ENCODE results near the gene NELL1.

The NELL1 gene

DNA sequence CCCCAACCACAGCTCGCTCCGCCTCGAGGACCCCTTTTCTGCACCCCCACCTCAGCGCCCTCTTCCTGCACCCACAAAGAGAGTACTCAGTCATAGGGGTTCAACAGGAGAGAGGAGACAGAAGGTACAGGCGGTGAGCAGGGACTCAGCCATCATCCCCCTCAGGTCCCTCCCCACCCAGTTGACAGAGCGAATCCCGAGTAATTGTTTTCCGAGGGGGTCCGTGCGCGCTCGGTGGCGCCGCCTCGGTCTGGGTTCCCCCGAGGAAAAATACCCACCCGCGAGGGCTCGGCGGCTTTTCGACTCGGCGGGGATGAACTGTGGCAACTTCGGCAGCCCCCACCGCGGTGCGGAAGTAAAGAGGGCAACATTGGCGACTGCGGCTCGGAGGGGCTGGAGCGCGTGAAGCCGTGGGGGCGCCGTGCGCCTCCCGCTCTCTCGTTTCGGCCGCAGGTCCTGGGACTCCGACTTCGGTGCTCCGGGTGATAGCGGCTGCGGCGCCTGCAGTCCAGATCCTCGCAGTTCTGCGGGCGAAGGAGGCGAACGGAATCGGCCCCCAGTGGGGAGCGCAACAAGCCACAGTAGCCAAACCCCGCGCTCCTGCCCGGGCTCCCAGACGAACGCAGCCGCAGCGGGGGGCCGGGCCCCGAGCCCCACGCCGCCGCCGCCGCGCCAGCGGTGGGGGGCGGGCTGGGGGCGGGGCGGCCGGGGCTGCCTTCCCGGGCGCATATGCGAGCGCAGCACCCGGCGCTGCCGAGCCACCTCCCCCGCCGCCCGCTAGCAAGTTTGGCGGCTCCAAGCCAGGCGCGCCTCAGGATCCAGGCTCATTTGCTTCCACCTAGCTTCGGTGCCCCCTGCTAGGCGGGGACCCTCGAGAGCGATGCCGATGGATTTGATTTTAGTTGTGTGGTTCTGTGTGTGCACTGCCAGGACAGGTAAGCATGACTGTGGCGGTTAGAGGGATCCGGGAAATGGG is at the start of gene NELL1:
NELL1 (plus strand) TSS at position 743 of the 976 bp plus-strand sequence.
- no peak for DNase-seq (ENCODE audit: low read depth)
- H3K4me3 ChIP-seq (ENCODE audit: low read length), result no peak within 1 kb of the TSS
- no peak for TF ChIP-seq CTCF (conservative IDR thresholded peaks at IDR 0.05; ENCODE audit: low read depth, low read length)

DNA sequence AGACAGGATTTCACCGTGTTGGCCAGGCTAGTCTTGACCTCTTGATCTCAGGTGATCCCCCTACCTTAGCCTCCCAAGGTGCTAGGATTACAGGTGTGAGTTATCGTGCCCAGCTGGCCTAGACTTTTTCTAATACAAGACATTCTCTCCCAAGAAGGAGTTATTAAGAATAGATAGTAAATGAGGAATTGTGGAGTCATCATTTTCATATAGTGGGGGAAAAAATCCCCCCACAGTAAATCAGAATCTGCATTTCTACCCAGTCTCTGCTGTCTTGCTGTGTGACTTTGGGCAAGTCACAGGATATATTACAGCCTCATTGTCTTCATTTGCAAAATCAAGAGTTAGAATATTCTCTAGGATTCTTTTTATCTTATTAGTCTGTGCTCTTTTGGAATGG is 48.4 kb upstream of the NELL1 start:
- no peak for DNase-seq (ENCODE audit: low read depth)
- no peak overlapping the region for H3K4me3 ChIP-seq (ENCODE audit: low read length)
- TF ChIP-seq CTCF (conservative IDR thresholded peaks at IDR 0.05; ENCODE audit: low read depth, low read length), result no peak

GRCh38 chr11:20621679-20622078 is 47.7 kb upstream of the NELL1 start:
- no peak overlapping the region for H3K4me3 ChIP-seq (ENCODE audit: low read length)
- TF ChIP-seq CTCF (conservative IDR thresholded peaks at IDR 0.05; ENCODE audit: low read depth, low read length), result no peak
- DNase-seq (ENCODE audit: low read depth), result no peak

DNA sequence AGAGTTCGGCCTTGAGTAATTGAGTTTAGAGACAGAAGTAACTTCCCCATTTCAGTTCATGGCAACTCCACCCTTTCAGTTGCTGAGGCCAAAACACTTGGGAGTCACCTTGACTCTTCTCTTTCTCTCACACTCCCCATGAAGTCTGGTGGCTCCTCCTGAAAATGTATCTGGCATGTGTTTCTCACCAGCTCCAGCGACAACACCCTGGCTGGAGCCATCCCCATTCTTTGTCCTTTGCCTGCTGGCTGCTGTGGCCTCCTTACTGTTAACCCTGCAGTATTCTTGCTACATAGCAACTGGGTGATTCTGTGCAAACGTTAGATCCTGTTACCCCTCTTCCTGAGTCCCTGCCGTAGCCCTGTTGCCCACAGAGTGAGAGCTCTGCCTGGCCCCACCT is 46.1 kb upstream of the NELL1 start:
- no peak for TF ChIP-seq CTCF (conservative IDR thresholded peaks at IDR 0.05; ENCODE audit: low read depth, low read length)
- H3K4me3 ChIP-seq (ENCODE audit: low read length), result no peak overlapping the region
- no peak for DNase-seq (ENCODE audit: low read depth)

DNA sequence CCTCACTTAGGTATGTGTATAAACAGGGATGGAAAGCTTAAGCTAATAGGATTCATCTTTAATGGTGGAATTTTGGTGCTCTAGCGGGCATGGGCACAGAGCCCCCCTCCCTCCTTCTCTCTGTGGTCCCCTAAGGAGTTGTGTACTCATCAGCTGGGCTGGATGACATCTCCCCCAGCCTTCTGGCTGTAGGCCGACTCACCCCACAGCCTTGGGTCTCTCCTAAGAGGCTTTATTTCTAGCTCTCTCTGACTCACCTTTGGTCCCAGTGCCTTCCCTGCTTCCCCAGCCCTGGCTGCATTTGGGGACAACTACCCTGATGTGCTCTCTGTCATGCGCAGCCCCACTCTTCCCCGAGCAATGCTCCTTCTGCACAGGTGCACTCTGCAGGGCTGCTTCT is 43.1 kb upstream of the NELL1 start:
- H3K4me3 ChIP-seq (ENCODE audit: low read length), result no peak overlapping the region
- TF ChIP-seq CTCF (conservative IDR thresholded peaks at IDR 0.05; ENCODE audit: low read depth, low read length), result no peak
- no peak for DNase-seq (ENCODE audit: low read depth)

- TF ChIP-seq CTCF (conservative IDR thresholded peaks at IDR 0.05; ENCODE audit: low read depth, low read length), result no peak
- DNase-seq (ENCODE audit: low read depth), result no peak
- H3K4me3 ChIP-seq (ENCODE audit: low read length), result no peak overlapping the region
These were observed 42.4 kb upstream of the NELL1 start for GRCh38 chr11:20627026-20627425.

- DNase-seq (ENCODE audit: low read depth), result no peak
- no peak for TF ChIP-seq CTCF (conservative IDR thresholded peaks at IDR 0.05; ENCODE audit: low read depth, low read length)
- no peak overlapping the region for H3K4me3 ChIP-seq (ENCODE audit: low read length)
These were observed 41.7 kb upstream of the NELL1 start for GRCh38 chr11:20627701-20628100.

Measured in retinal pigment epithelial cell (primary cell).